Sigmoid colon (tissue), 4 donors: Measurements from ENCODE around the gene HLTF.

Experiments used
- CTCF ChIP-seq, 4 experiments: fragments of 450-650 bp in 3 of 4; fragments of 200-600 bp in 1 of 4; IDR thresholded peaks; one replicate each; pipeline ENCODE4 v1.5.1; 2016 to 2019; ENCODE audit warnings: antibody characterized with exemption in 4 of 4, mild to moderate bottlenecking in 3 of 4, moderate library complexity in 2 of 4
- POLR2A ChIP-seq, 2 donors: fragments of 450-650 bp; IDR thresholded peaks; one replicate each; pipeline ENCODE4 v1.6.1; 2016; ENCODE audit warnings: antibody characterized with exemption in 2 of 2, mild to moderate bottlenecking in 2 of 2, moderate library complexity in 2 of 2
- POLR2AphosphoS5 ChIP-seq, 4 donors: sonication (generic); formaldehyde crosslinking; IDR thresholded peaks; one replicate each; pipeline ENCODE4 v1.6.1; 2017; ENCODE audit warnings: antibody characterized with exemption in 4 of 4

DNA sequence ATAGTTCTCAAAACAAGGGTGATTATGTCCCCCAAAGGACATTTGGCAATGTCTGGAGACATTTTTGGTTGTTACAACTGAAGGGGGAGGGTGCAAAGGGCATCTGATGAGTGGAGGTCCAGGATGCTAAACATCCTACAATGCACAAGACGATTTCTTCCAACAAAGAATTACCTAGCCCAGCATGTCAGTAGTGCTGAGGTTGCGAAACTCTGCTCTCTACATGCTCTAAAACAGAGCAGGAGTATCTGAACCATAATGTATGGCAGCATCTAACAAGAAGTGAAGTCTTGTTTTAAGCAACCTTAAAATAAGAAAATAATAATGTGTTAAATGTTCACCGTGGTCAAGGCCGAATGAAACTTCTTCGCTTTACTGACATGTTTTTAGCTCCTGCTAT is 88.0 kb downstream of the HLTF start:
- TF ChIP-seq CTCF (IDR thresholded peaks at IDR 0.05), result no peak
- no peak for TF ChIP-seq POLR2A (IDR thresholded peaks at IDR 0.05)
- no peak for TF ChIP-seq POLR2AphosphoS5 (IDR thresholded peaks at IDR 0.05)
